Spleen (tissue), 11 donors: ENCODE results near the gene MSI2. TPM values are rescaled to one million over a fixed set of nuclear protein-coding genes. Genes with fewer than 3 reads are reported as not detected.

Experiments used
- DNase-seq: peaks from one replicate; pipeline ENCODE4 v3.0.0-alpha.2; 2020
- H3K27ac ChIP-seq, 8 donors: fragments of 200-600 bp; sonication (generic) in 7 of 8; 1 replicate in 4 of 8; 2 replicates in 4 of 8; pipeline versions ENCODE4 v1.5.0 to v1.8.0; 2016 to 2021; ENCODE audit warnings: inconsistent platforms in 4 of 8, mild to moderate bottlenecking in 4 of 8, moderate library complexity in 1 of 8
- H3K27me3 ChIP-seq, 7 donors: fragments of 200-600 bp; sonication (generic) in 6 of 7; replicated peaks in 1 of 7; 1 replicate in 4 of 7; 2 replicates in 3 of 7; pipeline versions ENCODE4 v1.5.0 to v1.8.0; 2016 to 2021; ENCODE audit warnings: inconsistent platforms in 3 of 7, mild to moderate bottlenecking in 1 of 7
- H3K36me3 ChIP-seq, 6 donors: fragments of 200-600 bp; sonication (generic) in 5 of 6; 1 replicate in 4 of 6; 2 replicates in 2 of 6; pipeline versions ENCODE4 v1.5.0 to v1.8.0; 2016 to 2021; ENCODE audit warnings: inconsistent platforms in 2 of 6
- H3K4me1 ChIP-seq, 6 donors: fragments of 200-600 bp; sonication (generic) in 5 of 6; 1 replicate in 3 of 6; 2 replicates in 3 of 6; pipeline versions ENCODE4 v1.5.0 to v1.8.0; 2016 to 2021; ENCODE audit warnings: inconsistent platforms in 3 of 6
- H3K4me3 ChIP-seq, 8 donors: fragments of 200-600 bp; sonication (generic) in 7 of 8; 1 replicate in 4 of 8; 2 replicates in 4 of 8; pipeline versions ENCODE4 v1.5.0 to v1.8.0; 2016 to 2021; ENCODE audit warnings: inconsistent platforms in 4 of 8, mild to moderate bottlenecking in 4 of 8, moderate library complexity in 2 of 8
- H3K9me3 ChIP-seq, 8 donors: fragments of 200-600 bp; sonication (generic) in 7 of 8; 1 replicate in 4 of 8; 2 replicates in 4 of 8; pipeline versions ENCODE4 v1.5.0 to v1.8.0; 2016 to 2021; ENCODE audit warnings: inconsistent platforms in 4 of 8
- CTCF ChIP-seq, 11 experiments: fragments of 200-600 bp in 7 of 11; fragments of 450-650 bp in 4 of 11; sonication (generic) in 4 of 11; IDR thresholded peaks in 8 of 11; conservative IDR thresholded peaks in 3 of 11; 1 replicate in 7 of 11; 2 replicates in 4 of 11; pipeline versions ENCODE4 v1.4.0 to v1.8.0; 2016 to 2021; ENCODE audit warnings: antibody characterized with exemption in 11 of 11, inconsistent platforms in 4 of 11, mild to moderate bottlenecking in 1 of 11
- POLR2A ChIP-seq, 3 donors: fragments of 450-650 bp; IDR thresholded peaks; one replicate each; pipeline ENCODE4 v1.5.1; 2017; ENCODE audit warnings: antibody characterized with exemption in 3 of 3, mild to moderate bottlenecking in 1 of 3
- POLR2AphosphoS5 ChIP-seq, 3 donors: sonication (generic); formaldehyde crosslinking; IDR thresholded peaks; one replicate each; pipeline ENCODE4 v1.5.1; 2017; ENCODE audit warnings: antibody characterized with exemption in 3 of 3
- WGBS, 5 donors: extraction: QIAGEN DNeasy Blood & Tissue Kit in 3 of 5; methylation state at CpG; one replicate each; pipeline versions ENCODE4 v1.1.5 to v1.1.7; 2013 to 2018; 5-methylcytosine and 5-hydroxymethylcytosine counted together
- intact Hi-C: fragments of 100-400 bp; cut with DNase I; formaldehyde crosslinking; loops from one replicate; pipeline ENCODE4 v1.15.0; 2023; ENCODE audit warnings: low total_unique reads
- polyA plus RNA-seq, 3 donors: library from polyadenylated mRNA; stranded (reverse); fragments of 200-250 nt; gene quantifications; one replicate each; pipeline ENCODE4 v1.2.1, GENCODE V29; 2013
- total RNA-seq, 7 donors: library from RNA; depleted of rRNA in 3 of 7; stranded (reverse); fragments of >200 nt in 3 of 7; fragmentation: NEBNext Ultra II Directional in 4 of 7; extraction: Animal tissue kit (Norgen Biotek cat#: 25700) in 4 of 7; gene quantifications; one replicate each; pipeline versions ENCODE4 v1.1.0 to v1.2.1, GENCODE V29; 2016 to 2021
- donor health status: healthy with polysubstance abuse.
- donor health status: DM: no; HTN: no; CAD: no; lungs with moderate emphysema.
- donor health status: DM: no; HTN: no; CAD: no.
- donor health status: Bipolar disorder and iron deficiency.
- donor health status: healthy.
- donor health status: DM: no; HTN: no; CAD: no.
- donor health status: DM: yes; HTN: yes; CAD: no.

Gene MSI2
- total and polyA plus RNA-seq, 10 donors: 9.8 to 131 (median 64.7) TPM

- Histone ChIP-seq H3K9me3 (peaks cover 0 to 20% (median 7%) of the 10 kb centered on the region in 8 donors), H3K27ac (no peak overlapping the region), H3K36me3 (no peaks in the 10 kb centered on the region), H3K27me3 (no peaks in the 10 kb centered on the region), H3K4me1 (peaks cover 0 to 21% (median 2%) of the 10 kb centered on the region in 6 donors), H3K4me3 (no peak overlapping the region)
- no peak for DNase-seq
- no peak for TF ChIP-seq CTCF (IDR thresholded peaks at IDR 0.05 in 8 of 11, conservative IDR thresholded peaks at IDR 0.05 in 3 of 11)
- no peak for TF ChIP-seq POLR2AphosphoS5 (IDR thresholded peaks at IDR 0.05)
- TF ChIP-seq POLR2A (IDR thresholded peaks at IDR 0.05): no peak
- 93 to 98% (median 96%) methylated on average over 3 of the region's 3 CpGs for WGBS, 5 donors
- intact Hi-C loops: no loop called here
Observed at GRCh38 chr17:57246257-57246656, 10.1 kb upstream of the MSI2 start.

- H3K4me1 ChIP-seq: peaks cover 0 to 19% (median 2%) of the 10 kb centered on the region in 6 donors
Observed at GRCh38 chr17:57247261-57247660, 9.1 kb upstream of the MSI2 start.

GRCh38 chr17:57247913-57248312 lies 8.4 kb upstream of the MSI2 start:
- intact Hi-C loops: no loop called here
- WGBS, 5 donors: 60 to 86% (median 71%) methylated on average over 2 of the region's 2 CpGs
- no peak for TF ChIP-seq CTCF (IDR thresholded peaks at IDR 0.05 in 8 of 11, conservative IDR thresholded peaks at IDR 0.05 in 3 of 11)
- no peak for TF ChIP-seq POLR2A (IDR thresholded peaks at IDR 0.05)
- no peak for TF ChIP-seq POLR2AphosphoS5 (IDR thresholded peaks at IDR 0.05)
- H3K9me3 ChIP-seq: peaks cover 0 to 27% (median 11%) of the 10 kb centered on the region in 8 donors
- no peaks in the 10 kb centered on the region for H3K27me3 ChIP-seq
- no peaks in the 10 kb centered on the region for H3K36me3 ChIP-seq
- no peak overlapping the region for H3K4me3 ChIP-seq
- H3K4me1 ChIP-seq: peaks cover 0 to 13% (median 2%) of the 10 kb centered on the region in 6 donors
- no peak overlapping the region for H3K27ac ChIP-seq
- DNase-seq: no peak

More at GRCh38 chr17:57247261-57247660, 9.1 kb upstream of the MSI2 start:
- no peak for DNase-seq
- H3K4me3 ChIP-seq: no peak overlapping the region
- no peaks in the 10 kb centered on the region for H3K36me3 ChIP-seq
- 92 to 95% (median 93%) methylated on average over 6 of the region's 6 CpGs for WGBS, 5 donors
- TF ChIP-seq POLR2AphosphoS5 (IDR thresholded peaks at IDR 0.05): no peak
- no peak for TF ChIP-seq POLR2A (IDR thresholded peaks at IDR 0.05)
- TF ChIP-seq CTCF (IDR thresholded peaks at IDR 0.05 in 8 of 11, conservative IDR thresholded peaks at IDR 0.05 in 3 of 11): no peak
- no peak overlapping the region for H3K27ac ChIP-seq
- intact Hi-C loops: no loop called here
- no peaks in the 10 kb centered on the region for H3K27me3 ChIP-seq
- peaks cover 0 to 27% (median 11%) of the 10 kb centered on the region in 8 donors for H3K9me3 ChIP-seq

DNA sequence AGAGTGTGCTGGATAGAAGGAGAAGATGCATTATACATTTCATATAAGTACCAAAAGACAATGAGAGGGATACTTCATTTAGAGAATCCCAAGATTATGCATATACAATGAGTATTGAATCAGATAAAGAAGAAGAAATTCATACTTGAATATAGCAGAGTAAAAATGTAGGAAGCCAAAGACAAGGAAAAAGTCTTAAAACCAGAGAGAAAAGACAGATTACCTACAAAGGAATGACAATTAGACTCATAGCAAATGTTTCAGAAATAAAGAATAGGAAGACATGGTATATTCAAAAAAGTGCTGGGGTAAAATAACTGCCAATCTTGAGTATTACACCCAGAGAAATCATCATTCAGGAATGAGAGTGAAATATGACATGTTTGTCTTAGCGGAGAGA lies 6.8 kb upstream of the MSI2 start:
- Histone ChIP-seq H3K27ac (no peak overlapping the region), H3K4me3 (no peak overlapping the region), H3K4me1 (no peaks in the 10 kb centered on the region), H3K9me3 (peaks cover 0 to 27% (median 11%) of the 10 kb centered on the region in 8 donors), H3K36me3 (no peaks in the 10 kb centered on the region), H3K27me3 (no peaks in the 10 kb centered on the region)
- no peak for DNase-seq
- intact Hi-C loops: no loop called here
- TF ChIP-seq POLR2A (IDR thresholded peaks at IDR 0.05): no peak
- WGBS, 5 donors: 93 to 100% (median 98%) methylated on average over 1 of the region's 1 CpG
